Stimulated activated CD8-positive, alpha-beta memory T cell treated with anti-CD3 and anti-CD28 coated beads, Interleukin-4, amount 100 ng/mL, for 4 hours (primary cell): ENCODE results near the gene RARRES2.

Experiments used
- DNase-seq, 2 donors: peaks; one replicate each; pipeline ENCODE4 v3.0.0-alpha.2; 2020; ENCODE audit warnings: low read depth in 2 of 2, low spot score in 1 of 2

The RARRES2 gene

DNA sequence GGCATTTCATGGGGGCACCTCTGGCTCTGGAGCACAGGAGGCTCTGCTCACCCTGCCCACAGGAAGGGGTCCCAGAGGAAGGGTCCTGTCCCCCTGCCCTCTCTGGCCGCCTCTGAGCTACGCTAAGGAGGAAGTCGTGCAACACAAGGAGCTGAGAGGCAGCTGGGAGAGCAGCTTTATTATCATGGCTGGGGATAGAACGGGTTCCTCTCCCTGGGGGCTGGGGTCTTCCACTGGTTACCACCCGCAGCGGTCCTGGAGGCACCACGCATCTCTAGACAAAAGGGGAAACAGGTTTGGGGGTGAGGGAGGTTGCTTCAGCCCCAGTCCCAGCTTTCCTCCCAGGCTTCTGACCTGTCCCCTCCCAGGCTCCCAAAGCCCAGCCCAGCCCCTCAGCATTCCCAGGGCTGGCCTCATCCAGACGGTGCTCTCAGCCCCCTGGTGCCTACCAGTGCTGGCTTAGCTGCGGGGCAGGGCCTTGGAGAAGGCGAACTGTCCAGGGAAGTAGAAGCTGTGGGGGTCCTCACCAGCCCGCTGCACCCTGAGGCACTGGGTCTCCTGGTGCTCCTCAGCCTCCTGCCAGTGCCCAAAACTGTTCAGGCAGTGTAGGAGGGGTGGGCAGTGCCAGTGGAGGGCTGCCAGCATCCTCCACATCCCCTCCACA, 3.1 kb downstream of the RARRES2 start:
- no peak for DNase-seq

DNA sequence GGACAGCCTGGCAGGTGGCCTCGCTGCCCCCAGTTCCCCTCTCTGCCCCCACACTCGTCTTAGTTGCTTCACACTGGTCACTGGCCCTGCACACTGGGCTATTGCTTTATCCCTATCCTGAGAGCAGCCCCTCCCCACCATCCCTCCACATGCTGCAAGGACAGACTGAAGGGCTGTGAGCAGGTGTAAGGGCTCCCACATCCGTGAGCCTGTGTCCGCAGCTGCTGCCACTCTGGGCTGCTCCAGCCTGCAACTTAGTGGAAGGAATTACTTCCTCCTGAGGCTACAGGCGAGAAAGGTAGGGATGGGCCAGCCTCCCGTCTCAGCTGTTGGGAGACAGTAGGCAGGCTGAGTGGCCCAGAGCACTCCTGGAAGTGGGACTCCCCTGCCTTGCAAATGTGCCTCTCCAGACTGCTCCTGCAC, 3.8 kb downstream of the RARRES2 start:
- no peak for DNase-seq

DNA sequence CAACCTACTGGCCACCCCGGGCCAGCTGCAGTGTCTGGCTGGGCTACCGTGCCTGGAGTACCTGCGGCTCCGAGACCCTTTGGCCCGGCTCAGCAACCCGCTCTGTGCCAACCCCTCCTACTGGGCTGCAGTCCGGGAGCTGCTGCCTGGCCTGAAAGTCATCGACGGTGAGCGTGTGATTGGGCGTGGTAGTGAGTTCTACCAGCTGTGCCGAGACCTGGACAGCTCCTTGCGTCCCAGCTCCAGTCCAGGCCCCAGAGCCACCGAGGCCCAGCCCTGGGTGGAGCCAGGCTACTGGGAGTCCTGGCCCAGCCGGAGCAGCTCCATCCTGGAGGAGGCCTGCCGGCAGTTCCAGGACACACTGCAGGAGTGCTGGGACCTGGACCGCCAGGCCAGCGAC, 4.2 kb downstream of the RARRES2 start:
- no peak for DNase-seq

DNA sequence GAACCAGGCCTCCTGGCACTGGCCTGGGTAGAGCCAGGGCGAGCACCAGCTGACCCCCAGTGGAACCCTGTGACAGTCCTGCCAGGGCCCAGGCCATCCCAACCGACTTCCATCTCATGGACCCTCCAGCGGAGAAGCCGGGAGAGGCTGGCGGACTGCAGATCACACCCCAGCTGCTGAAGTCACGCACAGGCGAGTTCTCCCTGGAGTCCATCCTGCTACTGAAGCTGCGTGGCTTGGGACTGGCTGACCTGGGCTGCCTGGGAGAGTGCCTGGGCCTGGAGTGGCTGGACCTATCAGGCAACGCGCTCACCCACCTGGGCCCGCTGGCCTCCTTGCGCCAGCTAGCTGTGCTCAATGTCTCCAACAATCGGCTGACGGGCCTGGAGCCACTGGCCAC, 4.7 kb downstream of the RARRES2 start:
- no peak for DNase-seq

DNA sequence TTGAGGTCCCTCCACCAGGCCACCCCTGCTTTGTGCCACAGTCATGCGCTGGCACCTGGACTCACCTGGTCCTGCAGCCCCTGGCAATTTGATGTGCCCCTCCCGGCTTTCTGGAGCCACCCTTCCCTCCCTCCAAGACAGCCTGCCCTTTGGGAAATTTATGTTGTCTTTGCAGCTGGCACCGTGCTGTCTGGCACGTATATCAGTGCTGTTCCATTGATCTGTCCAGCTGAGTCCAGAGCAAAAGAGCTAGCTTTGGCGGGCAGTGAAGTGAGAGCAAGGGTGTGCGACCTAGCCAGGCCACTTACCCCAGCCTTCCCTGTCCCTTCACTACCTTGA, 5.7 kb downstream of the RARRES2 start:
- DNase-seq: no peak

DNA sequence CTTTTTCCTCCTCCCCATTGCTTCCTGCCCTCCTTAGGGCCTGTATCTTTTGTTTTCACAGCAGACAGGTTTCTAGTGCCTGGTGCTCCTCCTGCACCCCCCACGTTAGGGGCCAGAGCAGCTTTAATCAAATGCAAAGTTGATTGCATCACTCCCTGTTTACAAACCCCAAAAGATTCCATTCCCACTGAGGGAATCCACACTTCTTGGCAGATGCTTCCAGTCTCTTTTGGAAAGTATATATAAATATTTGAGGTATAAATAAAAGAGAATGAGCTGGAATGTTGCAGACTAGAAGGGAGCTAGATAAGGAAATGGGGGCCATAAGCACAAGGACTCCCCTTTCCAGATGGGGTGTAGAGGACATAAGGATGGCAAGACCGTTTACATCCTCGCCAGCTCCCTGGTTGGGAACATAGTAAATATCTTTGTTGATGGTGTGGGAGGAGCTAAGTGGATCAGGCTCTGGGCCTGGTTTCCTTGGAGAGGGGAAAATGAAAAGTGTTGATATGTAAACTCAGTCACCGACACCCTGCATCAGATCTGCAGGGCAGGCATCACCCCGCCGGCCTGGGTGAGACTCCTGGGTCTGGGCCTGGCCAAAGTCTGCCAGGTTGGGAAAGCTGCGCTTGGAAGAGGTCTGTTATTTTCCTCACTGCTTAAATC, 6.2 kb downstream of the RARRES2 start:
- DNase-seq: no peak

DNA sequence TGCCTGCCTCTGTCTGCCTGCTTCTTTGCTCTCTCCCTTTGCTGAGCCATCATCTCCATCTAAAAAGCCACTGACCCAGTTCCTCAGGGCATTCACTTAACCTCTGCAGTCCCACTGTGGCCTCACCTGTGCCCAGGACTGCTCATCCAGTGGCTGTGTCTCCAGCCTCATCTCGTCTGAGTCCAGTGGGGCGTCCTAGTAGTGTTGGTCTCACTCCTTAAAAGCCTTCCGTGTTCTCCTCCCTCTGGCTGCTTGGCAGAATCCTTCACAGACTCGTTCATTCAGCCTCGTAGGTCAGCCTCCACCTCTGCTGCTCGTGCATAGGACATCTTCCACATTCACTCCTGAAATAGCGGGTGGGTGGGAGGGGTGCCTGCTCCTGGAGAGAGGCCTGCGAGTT, 7.3 kb downstream of the RARRES2 start:
- no peak for DNase-seq

DNA sequence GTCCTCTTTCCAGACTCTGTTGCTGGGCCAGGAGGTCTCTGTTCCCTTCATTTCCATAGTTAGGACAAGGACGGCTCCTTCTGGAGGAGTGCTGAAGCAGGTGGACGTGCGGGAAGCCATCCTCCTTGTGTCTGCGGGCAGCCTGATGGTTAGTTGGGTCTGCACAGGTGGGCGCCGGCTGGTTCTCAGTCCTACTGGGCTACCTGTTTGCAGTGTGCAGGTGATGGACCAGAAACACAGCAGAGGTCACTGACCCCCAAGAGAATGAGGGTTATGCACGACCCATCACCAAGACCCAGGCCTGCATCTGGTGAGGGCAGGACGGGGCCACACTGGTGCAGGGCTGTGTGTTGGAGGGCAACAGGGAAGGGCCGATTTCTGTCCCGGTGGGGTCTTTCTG, 7.8 kb downstream of the RARRES2 start:
- no peak for DNase-seq

DNA sequence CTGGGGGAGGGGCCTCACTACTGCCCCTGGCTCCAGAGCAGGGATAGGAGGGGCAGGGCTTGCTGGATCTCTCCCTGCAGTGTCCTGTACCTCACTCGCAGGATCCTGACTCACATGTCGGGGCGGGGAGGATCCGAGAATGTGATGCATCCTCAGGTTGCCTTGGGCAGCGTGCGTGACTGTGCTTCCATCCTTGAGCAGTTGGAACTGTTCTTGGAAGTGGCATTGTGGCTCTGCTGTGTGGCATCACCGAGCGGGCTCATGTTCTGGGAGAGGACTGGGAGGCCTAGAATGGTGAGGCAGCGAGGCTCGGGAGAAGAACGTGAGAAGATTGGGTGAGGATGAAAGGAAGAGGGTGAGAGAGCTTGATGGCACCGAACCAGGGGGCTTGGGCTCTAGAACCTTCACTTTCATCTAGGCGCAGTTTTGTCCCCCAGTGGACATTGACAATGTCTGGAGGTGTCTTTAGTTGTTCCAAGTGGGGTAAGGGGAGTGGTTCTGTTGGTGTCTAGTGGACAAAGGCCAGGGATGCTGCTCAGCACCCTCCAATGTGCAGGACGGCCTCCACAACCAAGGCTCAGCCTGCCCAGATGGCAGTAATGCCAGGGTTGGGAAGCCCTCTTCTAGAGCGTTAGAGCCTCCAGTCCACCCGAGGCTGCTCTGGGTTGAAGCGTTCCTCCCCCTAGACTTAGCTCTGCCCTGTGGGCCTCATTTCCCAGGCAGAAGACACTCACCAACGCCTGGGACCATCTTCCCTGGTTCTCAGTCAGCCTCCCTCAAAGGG, 8.4 kb downstream of the RARRES2 start:
- DNase-seq: no peak

DNA sequence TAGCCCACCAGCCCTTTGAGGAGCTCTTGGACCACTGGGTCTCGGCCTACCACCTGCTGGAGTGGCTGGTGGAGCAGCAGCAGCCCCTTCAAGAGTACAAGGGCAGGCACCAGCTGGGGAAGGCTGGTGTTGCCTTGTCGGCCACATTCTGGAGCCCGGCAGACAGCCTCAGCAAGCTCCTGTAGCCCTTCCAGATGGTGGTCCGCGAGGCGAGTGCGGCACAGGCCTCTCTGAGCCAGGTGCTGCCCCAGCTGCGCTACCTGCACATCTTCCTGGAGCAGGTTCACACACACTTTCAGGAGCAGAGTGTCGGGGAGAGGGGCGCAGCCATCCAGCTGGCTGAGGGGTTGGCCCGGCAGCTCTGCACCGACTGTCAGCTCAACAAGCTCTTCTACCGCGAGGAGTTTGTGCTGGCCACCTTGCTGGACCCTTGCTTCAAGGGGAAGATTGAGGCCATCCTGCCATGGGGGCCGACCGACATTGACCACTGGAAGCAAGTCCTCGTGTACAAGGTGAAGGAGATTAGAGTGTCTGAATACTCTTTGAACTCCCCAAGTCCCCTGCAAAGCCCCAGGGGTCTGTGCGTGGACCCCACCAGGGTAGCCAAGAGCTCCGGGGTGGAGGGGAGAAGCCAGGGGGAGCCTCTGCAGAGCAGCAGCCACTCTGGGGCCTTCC, 11.1 kb downstream of the RARRES2 start:
- no peak for DNase-seq

DNA sequence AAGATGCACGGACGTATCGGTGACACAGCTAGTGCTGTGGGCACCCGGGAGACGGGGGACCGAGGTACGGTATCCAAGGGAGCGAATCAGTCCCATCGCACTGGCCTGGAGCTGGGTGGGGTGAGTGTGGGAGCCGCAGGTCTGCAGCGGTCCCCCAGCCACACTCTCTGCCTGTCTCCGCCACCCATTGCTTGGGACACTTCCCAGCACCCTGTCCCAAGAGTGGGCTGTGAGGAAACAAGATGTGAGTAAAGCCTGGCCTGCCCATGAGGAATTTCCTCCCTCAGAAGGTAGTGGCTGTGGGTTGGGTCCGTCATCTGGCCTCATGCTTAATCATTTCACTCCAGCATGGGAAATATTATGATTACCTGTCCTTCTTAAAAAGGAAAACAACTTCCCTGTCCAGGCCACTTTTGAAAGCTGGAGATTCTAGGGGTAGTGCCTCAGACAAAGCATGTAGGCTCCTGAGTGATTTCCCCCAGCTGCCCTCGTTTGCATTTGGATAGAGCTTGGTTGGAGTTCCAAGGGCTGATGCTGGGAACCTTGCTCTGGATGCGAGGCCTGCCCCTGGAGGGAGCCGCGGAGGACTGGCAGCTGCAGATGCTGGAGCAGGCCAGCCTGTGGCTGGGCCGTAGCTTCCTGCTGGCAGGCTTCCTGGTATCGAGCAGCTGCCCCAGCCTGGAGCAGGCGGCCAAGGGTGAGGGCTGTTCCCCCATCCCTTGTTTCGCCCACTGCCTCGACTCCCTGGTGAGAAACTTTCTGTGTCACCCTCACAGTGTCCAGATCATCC, 11.9 kb downstream of the RARRES2 start:
- no peak for DNase-seq

DNA sequence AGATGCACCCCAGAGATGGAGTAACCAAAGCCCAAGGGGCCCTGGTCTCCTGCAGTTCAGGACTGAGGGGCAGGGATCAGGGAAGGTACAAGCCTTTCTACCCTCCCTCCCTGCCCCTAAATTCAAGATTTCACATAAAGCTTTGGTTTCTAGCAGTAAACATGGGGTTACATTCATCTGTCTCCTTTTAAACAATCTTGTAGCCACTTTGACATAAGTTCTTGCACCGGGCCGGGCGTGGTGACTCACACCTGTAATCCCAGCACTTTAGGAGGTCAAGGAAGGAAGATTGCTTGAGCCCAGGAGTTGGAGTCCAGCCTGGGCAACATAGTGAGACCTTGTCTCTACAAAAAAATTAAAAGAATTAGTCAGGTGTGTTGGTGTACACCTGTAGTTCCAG, 14.1 kb downstream of the RARRES2 start:
- DNase-seq: no peak

DNA sequence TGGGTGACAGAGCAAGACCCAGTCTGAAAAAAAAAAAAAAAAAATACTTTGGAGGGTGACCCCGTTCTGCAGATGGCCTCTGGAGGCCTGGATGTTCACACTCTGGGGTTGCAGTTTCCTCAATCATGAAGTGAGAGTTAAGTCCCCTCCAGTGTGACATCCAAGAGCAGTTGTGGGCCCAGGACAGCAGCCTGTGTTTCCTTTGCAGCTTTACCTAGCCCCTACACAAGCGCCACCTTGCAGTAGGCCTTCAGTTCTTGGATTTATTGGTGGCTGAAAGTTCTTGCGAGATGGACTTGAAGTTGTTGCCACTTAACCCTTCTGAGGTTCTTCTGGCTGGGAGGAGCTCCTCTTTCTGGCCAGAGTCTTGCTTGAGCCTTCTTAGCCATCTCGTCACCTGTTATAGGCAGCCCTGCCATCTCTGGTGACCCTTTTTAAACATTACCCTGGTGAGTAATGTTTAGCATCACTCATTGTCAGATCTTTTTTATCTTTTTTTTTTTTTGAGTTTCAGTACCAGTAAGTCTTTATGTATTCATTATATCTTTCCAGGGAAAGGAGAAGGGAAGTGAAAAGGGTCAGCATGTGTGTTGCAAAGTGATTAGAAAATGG, 14.7 kb downstream of the RARRES2 start:
- no peak for DNase-seq

DNA sequence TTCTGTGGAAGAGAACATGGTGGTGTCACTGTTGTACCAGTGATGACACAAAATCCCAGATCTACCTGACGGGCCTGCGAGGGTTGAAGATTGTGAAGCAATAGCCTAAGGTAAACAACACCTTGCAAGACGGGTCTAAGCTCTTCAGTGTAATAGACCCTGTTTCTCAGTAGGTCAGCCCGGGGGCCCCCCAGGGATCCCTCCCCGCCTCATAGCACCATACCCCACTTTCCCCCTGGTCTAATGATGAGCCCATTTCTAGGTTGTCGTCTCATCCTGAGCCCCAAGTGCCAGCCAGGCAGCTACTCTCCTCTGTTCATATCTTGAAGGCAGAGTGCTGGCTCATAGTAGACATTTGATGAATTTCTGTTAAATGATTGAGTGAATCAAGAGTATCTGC, 15.5 kb downstream of the RARRES2 start:
- DNase-seq: no peak

DNA sequence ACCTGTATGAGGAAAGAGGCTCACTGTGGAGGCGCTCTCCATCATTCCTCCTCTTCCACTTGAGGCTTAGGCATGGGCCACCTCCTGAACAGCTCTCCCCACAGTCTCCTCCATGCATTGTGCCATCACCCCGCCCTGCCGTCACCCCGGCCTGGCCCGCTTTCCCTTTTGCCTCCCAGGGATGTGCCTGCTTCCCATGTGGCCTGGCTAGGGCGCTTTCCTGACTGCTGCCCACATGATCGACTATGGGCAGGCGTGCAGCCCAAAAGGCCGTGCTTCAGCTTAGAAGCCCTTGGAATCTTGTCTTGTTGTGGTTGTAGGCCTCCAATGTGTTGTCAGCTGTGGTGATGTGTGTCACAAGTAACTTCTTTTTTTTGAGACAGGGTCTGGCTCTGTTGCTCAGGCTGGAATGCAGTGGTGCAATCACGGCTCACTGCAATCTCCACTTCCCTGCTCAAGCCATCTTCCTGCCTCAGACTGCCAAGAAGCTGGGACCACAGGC, 16.3 kb downstream of the RARRES2 start:
- no peak for DNase-seq

DNA sequence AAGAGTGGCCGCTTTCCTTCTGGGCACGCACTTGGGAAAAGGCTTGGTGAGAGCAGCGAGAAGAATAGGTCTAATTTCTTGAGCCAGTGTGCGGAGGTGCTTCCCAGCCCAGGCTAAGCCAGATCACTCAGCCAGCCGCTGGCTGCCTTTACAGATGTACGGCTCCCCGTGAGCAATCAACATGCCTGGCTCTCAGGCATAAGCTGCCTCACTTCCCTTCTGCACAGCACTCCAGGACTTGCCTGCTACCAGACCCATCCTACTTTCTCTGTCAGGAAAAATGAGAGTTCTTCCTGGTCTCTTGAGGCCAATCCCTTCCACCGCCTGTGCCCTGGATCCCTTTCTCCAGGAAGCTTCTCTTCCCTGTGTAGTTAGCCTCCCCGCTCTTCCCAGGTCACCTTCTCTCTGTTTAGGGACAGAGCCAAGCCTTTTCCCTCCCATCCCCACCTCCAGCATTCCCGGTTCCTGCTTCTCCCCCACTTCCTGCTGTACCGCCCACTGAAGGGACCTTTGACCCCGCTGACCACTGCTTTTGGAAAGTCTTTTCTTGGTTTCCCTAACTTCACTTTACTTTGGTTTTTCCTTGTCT, 17.0 kb downstream of the RARRES2 start:
- no peak for DNase-seq

DNA sequence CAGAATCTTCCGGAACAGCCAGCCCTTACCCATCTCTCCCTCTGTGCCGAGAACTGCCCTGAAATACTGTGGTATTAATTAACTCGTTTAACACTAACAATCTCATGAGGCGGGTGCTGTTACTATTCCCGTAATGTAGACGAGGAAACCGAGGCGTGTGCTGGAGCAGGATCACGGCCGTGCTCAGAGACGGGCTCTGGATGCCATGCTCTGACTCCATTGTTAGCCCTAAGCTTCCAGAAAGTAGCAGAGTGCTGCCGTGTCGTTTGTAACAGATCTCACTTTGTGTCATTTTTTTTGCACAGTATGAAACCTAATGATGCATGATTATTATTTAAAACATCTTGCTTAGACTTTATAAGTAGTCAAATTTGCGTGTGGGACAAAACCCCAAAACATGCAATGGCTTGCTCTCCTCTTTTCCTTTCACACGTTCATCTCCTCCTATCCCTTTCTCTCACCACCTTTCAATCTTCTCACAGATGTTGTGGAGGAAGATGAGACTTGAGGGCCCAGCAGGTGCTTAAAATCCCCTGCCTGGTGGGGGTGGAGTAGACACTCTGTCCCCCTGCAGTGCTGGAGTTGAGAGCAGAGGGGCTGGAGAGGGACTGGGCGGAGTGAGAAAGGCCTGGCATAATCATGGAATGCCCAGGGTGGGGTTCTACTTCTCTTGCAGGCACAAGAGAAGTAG, 17.6 kb downstream of the RARRES2 start:
- no peak for DNase-seq

DNA sequence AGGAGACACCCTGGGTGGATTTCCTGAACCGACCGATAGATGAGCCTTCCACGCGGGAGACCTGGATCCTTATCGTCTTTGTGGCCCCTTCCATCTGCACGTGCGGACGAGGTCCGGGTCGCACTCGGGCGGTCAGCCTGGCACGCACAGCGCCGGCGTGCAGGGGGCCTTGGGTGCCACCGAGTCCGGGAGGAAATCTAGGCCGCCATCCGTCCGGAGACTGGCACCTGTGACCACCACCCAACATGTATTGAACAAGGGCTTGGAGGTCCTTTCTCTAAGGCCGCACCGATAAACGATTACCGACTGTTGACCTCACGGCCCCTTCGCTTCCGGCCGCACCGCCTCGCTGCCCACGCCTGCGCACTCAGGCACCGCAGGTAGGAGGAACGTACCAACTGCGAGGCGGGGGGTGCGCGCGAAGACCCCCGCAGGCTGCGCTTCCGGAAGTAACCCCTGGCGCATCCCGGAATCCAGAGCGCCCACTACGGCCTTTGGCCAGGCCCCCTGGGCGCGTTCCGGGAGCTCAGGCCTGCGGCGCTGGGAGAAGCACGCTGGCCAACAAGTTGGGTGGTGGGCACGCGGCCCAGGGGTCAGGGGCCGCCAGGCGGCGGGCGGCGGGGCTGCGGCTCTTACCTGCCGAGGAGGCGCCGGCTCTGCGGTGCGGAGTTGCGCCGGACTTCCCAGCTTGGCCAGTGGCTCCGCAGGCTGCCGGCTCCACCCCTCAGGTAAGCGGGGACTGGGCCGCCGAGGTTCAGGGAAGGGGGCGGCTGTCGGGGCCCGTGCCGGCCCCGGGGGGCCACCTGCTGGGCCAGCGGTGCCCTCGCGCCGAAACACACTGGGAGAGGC, 18.4 kb downstream of the RARRES2 start, which contains the start of the genes ACTR3C and LRRC61:
Gene ACTR3C, minus strand, starts transcription at position 713 of the 849 bp plus-strand sequence. CDS start 28,249 bp downstream, outside the sequence.
Gene LRRC61, plus strand, starts transcription at position 523 of the 849 bp plus-strand sequence. CDS start 13,507 bp downstream, outside the sequence.
- peak; percentile 30 to 35 for DNase-seq
